KMS-11 (cell line): ENCODE data around the gene SUMF2.
"Not testable (repeated sequence)": the region's sequence is repeated elsewhere in the genome, so short reads cannot be mapped to it uniquely, and the experiment has no call there.

ENCODE experiments used
- H2AFZ ChIP-seq: fragments of 200-600 bp; sonication (generic); 2 replicates; pipeline ENCODE4 v1.6.1; 2016; ENCODE audit warnings: antibody characterized with exemption, mixed run types, low read depth
- H3K27ac ChIP-seq: fragments of 200-600 bp; sonication (generic); 2 replicates; pipeline ENCODE4 v1.6.1; 2016; ENCODE audit warnings: mild to moderate bottlenecking, mixed run types
- H3K27me3 ChIP-seq: fragments of 200-600 bp; sonication (generic); 2 replicates; pipeline ENCODE4 v1.6.1; 2017; ENCODE audit warnings: mild to moderate bottlenecking, low read depth, mixed run types, moderate library complexity; ENCODE audit not compliant: insufficient read depth
- H3K36me3 ChIP-seq: fragments of 200-600 bp; sonication (generic); 2 replicates; pipeline ENCODE4 v1.6.1; 2017; ENCODE audit warnings: mild to moderate bottlenecking, mixed run types; ENCODE audit not compliant: insufficient read depth
- H3K4me1 ChIP-seq: fragments of 200-600 bp; sonication (generic); 2 replicates; pipeline ENCODE4 v1.6.1; 2016; ENCODE audit warnings: mild to moderate bottlenecking, low read depth, mixed run types; ENCODE audit not compliant: poor library complexity, severe bottlenecking
- H3K4me2 ChIP-seq: fragments of 200-600 bp; sonication (generic); 2 replicates; pipeline ENCODE4 v1.7.0; 2016; ENCODE audit warnings: mild to moderate bottlenecking, mixed run types
- H3K4me3 ChIP-seq: fragments of 200-600 bp; sonication (generic); IDR thresholded peaks from 2 replicates; pipeline ENCODE4 v1.6.1; 2017; ENCODE audit warnings: low read depth, low read length, mixed read lengths; ENCODE audit not compliant: insufficient read depth
- H3K79me2 ChIP-seq: fragments of 200-600 bp; sonication (generic); 2 replicates; pipeline ENCODE4 v1.6.1; 2016; ENCODE audit warnings: low read depth, mixed run types; ENCODE audit not compliant: insufficient read depth
- H3K9ac ChIP-seq: fragments of 200-600 bp; sonication (generic); 2 replicates; pipeline ENCODE4 v1.6.1; 2016; ENCODE audit warnings: mild to moderate bottlenecking, mixed run types
- H4K20me1 ChIP-seq: fragments of 200-600 bp; sonication (generic); 2 replicates; pipeline ENCODE4 v1.6.1; 2016; ENCODE audit warnings: mild to moderate bottlenecking, mixed run types; ENCODE audit not compliant: insufficient read depth
- CTCF ChIP-seq: fragments of 200-600 bp; sonication (generic); conservative IDR thresholded peaks from 2 replicates; pipeline ENCODE4 v1.6.1; 2017; ENCODE audit warnings: low read depth, mild to moderate bottlenecking, antibody characterized with exemption, low read length, moderate library complexity, mixed read lengths

The SUMF2 gene

GRCh38 chr7:56078196-56078595 is 14.1 kb downstream of the SUMF2 start:
- Histone ChIP-seq H3K9ac (no peak overlapping the region), H2AFZ (no peak overlapping the region), H3K27me3 (no peaks in the 10 kb centered on the region), H3K36me3 (no peaks in the 10 kb centered on the region), H3K4me2 (no peak overlapping the region), H4K20me1 (no peaks in the 10 kb centered on the region), H3K4me1 (peaks cover 5% of the 10 kb centered on the region), H3K27ac (no peak overlapping the region), H3K79me2 (no peaks in the 10 kb centered on the region), H3K4me3 (no peak overlapping the region)
- no peak for TF ChIP-seq CTCF

GRCh38 chr7:56079450-56080185 is 15.5 kb downstream of the SUMF2 start:
- H2AFZ ChIP-seq = no peak overlapping the region
- H3K27me3 ChIP-seq = no peaks in the 10 kb centered on the region
- H3K9ac ChIP-seq = no peak overlapping the region

GRCh38 chr7:56080726-56081435 is 16.8 kb downstream of the SUMF2 start:
- H3K79me2 ChIP-seq, H4K20me1 ChIP-seq, H3K36me3 ChIP-seq, H2AFZ ChIP-seq, H3K27me3 ChIP-seq, H3K4me3 ChIP-seq, H3K4me1 ChIP-seq, H3K27ac ChIP-seq, H3K9ac ChIP-seq, H3K4me2 ChIP-seq: not testable (repeated sequence)

More at GRCh38 chr7:56079450-56080185, 15.5 kb downstream of the SUMF2 start:
- no peak overlapping the region for H3K27ac ChIP-seq
- no peaks in the 10 kb centered on the region for H4K20me1 ChIP-seq
- no peak overlapping the region for H3K4me2 ChIP-seq
- no peaks in the 10 kb centered on the region for H3K36me3 ChIP-seq
- no peak overlapping the region for H3K4me3 ChIP-seq
- peaks cover 5% of the 10 kb centered on the region for H3K4me1 ChIP-seq
- H3K79me2 ChIP-seq = no peaks in the 10 kb centered on the region
- TF ChIP-seq CTCF = no peak

- TF ChIP-seq CTCF = no peak
- no peak overlapping the region for H3K4me3 ChIP-seq
These were observed 17.7 kb downstream of the SUMF2 start for GRCh38 chr7:56081626-56082340.

More at GRCh38 chr7:56081626-56082340, 17.7 kb downstream of the SUMF2 start:
- Histone ChIP-seq H3K27me3 (no peaks in the 10 kb centered on the region), H3K79me2 (no peaks in the 10 kb centered on the region), H3K9ac (no peak overlapping the region), H3K4me1 (peaks cover 5% of the 10 kb centered on the region), H3K27ac (no peak overlapping the region), H2AFZ (no peak overlapping the region), H4K20me1 (no peaks in the 10 kb centered on the region), H3K36me3 (no peaks in the 10 kb centered on the region), H3K4me2 (no peak overlapping the region)
